ENCODE results near the gene MAGOH. TPM values are rescaled to one million over a fixed set of nuclear protein-coding genes. Genes with fewer than 3 reads are reported as not detected.

Gene MAGOH
- total and polyA plus RNA-seq, 2 donors (not counting 3 experiments of a cell fraction or from before 2014, with no cell fraction given), result 25.9 to 60.1 TPM

DNA sequence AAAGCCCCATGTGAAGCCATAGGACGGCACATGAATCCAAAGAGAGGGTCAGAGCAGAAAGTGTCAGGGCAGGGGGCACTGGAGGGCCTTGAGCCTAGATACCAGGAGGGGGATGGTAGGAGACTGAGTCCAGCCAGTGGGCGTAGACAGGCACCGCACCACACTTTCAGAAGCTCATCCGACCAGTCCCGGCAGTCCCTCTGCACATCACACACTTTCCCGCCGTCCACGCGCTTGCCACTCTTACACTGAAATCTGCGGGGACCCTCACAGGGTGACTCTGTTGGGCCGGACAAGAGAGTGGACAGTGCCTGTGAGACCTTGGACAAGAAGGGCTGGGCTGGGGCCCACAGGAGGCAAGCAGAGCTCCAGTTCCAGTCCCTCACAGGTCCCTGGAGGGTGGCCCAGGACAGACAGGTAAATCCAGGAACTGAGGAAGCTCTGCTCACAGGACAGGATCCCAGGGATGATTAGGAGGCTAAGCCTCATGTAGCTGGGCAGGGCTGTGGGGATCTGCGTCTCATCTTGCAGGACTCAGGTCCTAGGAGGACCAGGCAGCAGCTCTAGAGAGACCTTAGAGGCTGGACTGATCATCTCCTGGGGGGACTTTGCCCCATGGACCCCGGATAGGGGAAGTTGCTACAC is 36.3 kb upstream of the MAGOH start:
- Histone ChIP-seq H3K4me3 (replicated peaks in 1 of 3; ENCODE audit: insufficient read depth in 1 of 3, low read depth in 1 of 3, low read length in 3 of 3) (no peak overlapping the region), H3K9ac (replicated peaks; ENCODE audit: extremely low read depth, insufficient read depth, low read length) (no peak overlapping the region), H3K27ac (ENCODE audit: insufficient read depth, low read depth, low read length) (no peak overlapping the region), H3K4me2 (ENCODE audit: insufficient read depth, low read length) (no peak overlapping the region), H3K79me2 (ENCODE audit: control insufficient read depth, insufficient read depth, low read length) (no peaks in the 10 kb centered on the region), H3K4me1 (ENCODE audit: control insufficient read depth, extremely low read depth, insufficient read depth, low read length) (no peaks in the 10 kb centered on the region), H3K9me1 (replicated peaks; ENCODE audit: control insufficient read depth, extremely low read depth, insufficient read depth, low read length) (no peaks in the 10 kb centered on the region), H4K20me1 (replicated peaks; ENCODE audit: control insufficient read depth, extremely low read depth, insufficient read depth, low read length) (no peaks in the 10 kb centered on the region), H3K9me3 (replicated peaks; ENCODE audit: control insufficient read depth, insufficient read depth, low read length) (no peaks in the 10 kb centered on the region), H3K36me3 (ENCODE audit: control insufficient read depth in 2 of 2, extremely low read depth in 1 of 2, insufficient read depth in 2 of 2, low read length in 2 of 2) (peaks cover 0 to 4% of the 10 kb centered on the region in 2 experiments), H3K27me3 (ENCODE audit: control insufficient read depth in 2 of 2, insufficient read depth in 2 of 2, low read length in 2 of 2) (no peaks in the 10 kb centered on the region), H2AFZ (ENCODE audit: low read depth, low read length) (no peak overlapping the region)
- DNase-seq (ENCODE audit: low read depth, low spot score) (no peak), FAIRE-seq (no peak)
- POLR2A ChIA-PET, result no interaction called here
- dilution Hi-C loops (cut with MboI; ENCODE audit: extremely low pct_ligation_motif_present, low sequenced_read_pairs) (no loop called here), intact Hi-C loops (cut with micrococcal nuclease) (loop anchor here (5.0 kb wide), 1 partner anchor 198 kb away; no protein-coding TSS in a partner anchor)
- CTCF ChIA-PET, result interaction anchor here (6.9 kb wide), 1 partner anchor 118 kb away, joined by 49 read pairs; no protein-coding TSS in a partner anchor
- TF ChIP-seq, protein P1, sequence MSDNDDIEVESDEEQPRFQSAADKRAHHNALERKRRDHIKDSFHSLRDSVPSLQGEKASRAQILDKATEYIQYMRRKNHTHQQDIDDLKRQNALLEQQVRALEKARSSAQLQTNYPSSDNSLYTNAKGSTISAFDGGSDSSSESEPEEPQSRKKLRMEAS (IDR thresholded peaks at IDR 0.05; ENCODE audit: insufficient read depth, insufficient read length), result no peak
- TF ChIP-seq POLR2A (IDR thresholded peaks at IDR 0.05; ENCODE audit: low read depth, low read length) (no peak), JUN (IDR thresholded peaks at IDR 0.05; ENCODE audit: borderline replicate concordance, insufficient read depth, insufficient read length, low read depth) (no peak), MYC (IDR thresholded peaks at IDR 0.05; ENCODE audit: low read depth, low read length) (no peak), GATA2 (IDR thresholded peaks at IDR 0.05; ENCODE audit: insufficient read depth, insufficient read length, low read depth, low read length) (no peak), EZH2 (IDR thresholded peaks at IDR 0.05; ENCODE audit: borderline replicate concordance, low read depth, low read length, severe bottlenecking) (no peak), POLR2AphosphoS5 (IDR thresholded peaks at IDR 0.05; ENCODE audit: insufficient read depth, low read depth, low read length) (no peak), FOS (IDR thresholded peaks at IDR 0.05; ENCODE audit: borderline replicate concordance, insufficient read depth, low read length) (no peak)
- TF ChIP-seq, protein P2, sequence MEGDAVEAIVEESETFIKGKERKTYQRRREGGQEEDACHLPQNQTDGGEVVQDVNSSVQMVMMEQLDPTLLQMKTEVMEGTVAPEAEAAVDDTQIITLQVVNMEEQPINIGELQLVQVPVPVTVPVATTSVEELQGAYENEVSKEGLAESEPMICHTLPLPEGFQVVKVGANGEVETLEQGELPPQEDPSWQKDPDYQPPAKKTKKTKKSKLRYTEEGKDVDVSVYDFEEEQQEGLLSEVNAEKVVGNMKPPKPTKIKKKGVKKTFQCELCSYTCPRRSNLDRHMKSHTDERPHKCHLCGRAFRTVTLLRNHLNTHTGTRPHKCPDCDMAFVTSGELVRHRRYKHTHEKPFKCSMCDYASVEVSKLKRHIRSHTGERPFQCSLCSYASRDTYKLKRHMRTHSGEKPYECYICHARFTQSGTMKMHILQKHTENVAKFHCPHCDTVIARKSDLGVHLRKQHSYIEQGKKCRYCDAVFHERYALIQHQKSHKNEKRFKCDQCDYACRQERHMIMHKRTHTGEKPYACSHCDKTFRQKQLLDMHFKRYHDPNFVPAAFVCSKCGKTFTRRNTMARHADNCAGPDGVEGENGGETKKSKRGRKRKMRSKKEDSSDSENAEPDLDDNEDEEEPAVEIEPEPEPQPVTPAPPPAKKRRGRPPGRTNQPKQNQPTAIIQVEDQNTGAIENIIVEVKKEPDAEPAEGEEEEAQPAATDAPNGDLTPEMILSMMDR (IDR thresholded peaks at IDR 0.05; ENCODE audit: extremely low read depth in 1 of 2, insufficient read depth in 1 of 2, low read depth in 1 of 2, low read length in 2 of 2), result no peak
- BruUV-seq (replicated peaks), result no TSS peak
